ENCODE data around the gene PAK1.

PAK1 gene

GRCh38 chr11:77375107-77375506 is 98.8 kb downstream of the PAK1 start:
- peaks cover 26% of the 10 kb centered on the region for H3K36me3 ChIP-seq (ENCODE audit: insufficient read depth, low read length)
- H3K4me1 ChIP-seq (ENCODE audit: insufficient read depth, low read length) = no peaks in the 10 kb centered on the region
- no peaks in the 10 kb centered on the region for H3K9me3 ChIP-seq (ENCODE audit: control insufficient read depth, insufficient read depth, low read length)
- H3K9ac ChIP-seq (ENCODE audit: low read depth, low read length) = no peak overlapping the region

- H3K4me1 ChIP-seq (ENCODE audit: insufficient read depth, low read length) = no peaks in the 10 kb centered on the region
- H3K9ac ChIP-seq (ENCODE audit: low read depth, low read length) = no peak overlapping the region
- H3K36me3 ChIP-seq (ENCODE audit: insufficient read depth, low read length) = peaks cover 23% of the 10 kb centered on the region
- no peaks in the 10 kb centered on the region for H3K9me3 ChIP-seq (ENCODE audit: control insufficient read depth, insufficient read depth, low read length)
These were observed 99.3 kb downstream of the PAK1 start for GRCh38 chr11:77374611-77375031.

- Histone ChIP-seq H3K9ac (ENCODE audit: low read depth, low read length) (no peak overlapping the region), H3K36me3 (ENCODE audit: insufficient read depth, low read length) (peaks cover 20% of the 10 kb centered on the region), H3K4me1 (ENCODE audit: insufficient read depth, low read length) (no peaks in the 10 kb centered on the region), H3K9me3 (ENCODE audit: control insufficient read depth, insufficient read depth, low read length) (no peaks in the 10 kb centered on the region)
These were observed 99.8 kb downstream of the PAK1 start for GRCh38 chr11:77374108-77374507.

- no peaks in the 10 kb centered on the region for H3K4me1 ChIP-seq (ENCODE audit: insufficient read depth, low read length)
- no peaks in the 10 kb centered on the region for H3K9me3 ChIP-seq (ENCODE audit: control insufficient read depth, insufficient read depth, low read length)
- peaks cover 20% of the 10 kb centered on the region for H3K36me3 ChIP-seq (ENCODE audit: insufficient read depth, low read length)
- no peak overlapping the region for H3K9ac ChIP-seq (ENCODE audit: low read depth, low read length)
These were observed 101.2 kb downstream of the PAK1 start for GRCh38 chr11:77372726-77373125.

GRCh38 chr11:77371646-77372045 is 102.2 kb downstream of the PAK1 start:
- peaks cover 4% of the 10 kb centered on the region; the same call in 1 of the 2 replicates for H3K9me3 ChIP-seq (ENCODE audit: control insufficient read depth, insufficient read depth, low read length)
- H3K9ac ChIP-seq (ENCODE audit: low read depth, low read length) = no peak overlapping the region
- H3K4me1 ChIP-seq (ENCODE audit: insufficient read depth, low read length) = no peaks in the 10 kb centered on the region
- H3K36me3 ChIP-seq (ENCODE audit: insufficient read depth, low read length) = peaks cover 25% of the 10 kb centered on the region

- Histone ChIP-seq H3K9me3 (ENCODE audit: control insufficient read depth, insufficient read depth, low read length) (peaks cover 7% of the 10 kb centered on the region), H3K9ac (ENCODE audit: low read depth, low read length) (no peak overlapping the region), H3K36me3 (ENCODE audit: insufficient read depth, low read length) (peaks cover 25% of the 10 kb centered on the region), H3K4me1 (ENCODE audit: insufficient read depth, low read length) (no peaks in the 10 kb centered on the region)
These were observed 103.7 kb downstream of the PAK1 start for GRCh38 chr11:77370217-77370616.

- Histone ChIP-seq H3K36me3 (ENCODE audit: insufficient read depth, low read length) (peaks cover 20% of the 10 kb centered on the region), H3K4me1 (ENCODE audit: insufficient read depth, low read length) (no peaks in the 10 kb centered on the region), H3K9ac (ENCODE audit: low read depth, low read length) (no peak overlapping the region), H3K9me3 (ENCODE audit: control insufficient read depth, insufficient read depth, low read length) (peaks cover 16% of the 10 kb centered on the region)
These were observed 112.7 kb downstream of the PAK1 start for GRCh38 chr11:77361184-77361583.

GRCh38 chr11:77359481-77359880 is 114.4 kb downstream of the PAK1 start:
- Histone ChIP-seq H3K36me3 (ENCODE audit: insufficient read depth, low read length) (peaks cover 28% of the 10 kb centered on the region), H3K9me3 (ENCODE audit: control insufficient read depth, insufficient read depth, low read length) (peaks cover 12% of the 10 kb centered on the region; the same call in 1 of the 2 replicates), H3K4me1 (ENCODE audit: insufficient read depth, low read length) (no peaks in the 10 kb centered on the region), H3K9ac (ENCODE audit: low read depth, low read length) (no peak overlapping the region)

GRCh38 chr11:77353131-77353530 is 120.8 kb downstream of the PAK1 start:
- H3K4me1 ChIP-seq (ENCODE audit: insufficient read depth, low read length) = no peaks in the 10 kb centered on the region

GRCh38 chr11:77351281-77351886 is 122.5 kb downstream of the PAK1 start:
- Histone ChIP-seq H3K9ac (ENCODE audit: low read depth, low read length) (no peak overlapping the region), H3K9me3 (ENCODE audit: control insufficient read depth, insufficient read depth, low read length) (no peaks in the 10 kb centered on the region), H3K36me3 (ENCODE audit: insufficient read depth, low read length) (peaks cover 19% of the 10 kb centered on the region), H3K4me1 (ENCODE audit: insufficient read depth, low read length) (no peaks in the 10 kb centered on the region)

More at GRCh38 chr11:77353131-77353530, 120.8 kb downstream of the PAK1 start:
- H3K9ac ChIP-seq (ENCODE audit: low read depth, low read length) = no peak overlapping the region
- H3K36me3 ChIP-seq (ENCODE audit: insufficient read depth, low read length) = peaks cover 17% of the 10 kb centered on the region
- no peaks in the 10 kb centered on the region for H3K9me3 ChIP-seq (ENCODE audit: control insufficient read depth, insufficient read depth, low read length)

- H3K36me3 ChIP-seq (ENCODE audit: insufficient read depth, low read length) = peaks cover 25% of the 10 kb centered on the region
These were observed 125.9 kb downstream of the PAK1 start for GRCh38 chr11:77347948-77348347.

GRCh38 chr11:77346906-77347603 is 126.8 kb downstream of the PAK1 start:
- Histone ChIP-seq H3K36me3 (ENCODE audit: insufficient read depth, low read length) (peaks cover 28% of the 10 kb centered on the region), H3K9ac (ENCODE audit: low read depth, low read length) (no peak overlapping the region), H3K9me3 (ENCODE audit: control insufficient read depth, insufficient read depth, low read length) (no peaks in the 10 kb centered on the region), H3K4me1 (ENCODE audit: insufficient read depth, low read length) (no peaks in the 10 kb centered on the region)

More at GRCh38 chr11:77347948-77348347, 125.9 kb downstream of the PAK1 start:
- H3K9me3 ChIP-seq (ENCODE audit: control insufficient read depth, insufficient read depth, low read length) = no peaks in the 10 kb centered on the region
- H3K9ac ChIP-seq (ENCODE audit: low read depth, low read length) = no peak overlapping the region
- no peaks in the 10 kb centered on the region for H3K4me1 ChIP-seq (ENCODE audit: insufficient read depth, low read length)

- H3K9me3 ChIP-seq (ENCODE audit: control insufficient read depth, insufficient read depth, low read length) = no peaks in the 10 kb centered on the region
- H3K9ac ChIP-seq (ENCODE audit: low read depth, low read length) = no peak overlapping the region
- peaks cover 37% of the 10 kb centered on the region for H3K36me3 ChIP-seq (ENCODE audit: insufficient read depth, low read length)
- H3K4me1 ChIP-seq (ENCODE audit: insufficient read depth, low read length) = no peaks in the 10 kb centered on the region
These were observed 128.3 kb downstream of the PAK1 start for GRCh38 chr11:77345621-77346020.

GRCh38 chr11:77340501-77340900 is 133.4 kb downstream of the PAK1 start:
- peaks cover 43% of the 10 kb centered on the region for H3K36me3 ChIP-seq (ENCODE audit: insufficient read depth, low read length)
- H3K4me1 ChIP-seq (ENCODE audit: insufficient read depth, low read length) = no peaks in the 10 kb centered on the region
- no peak overlapping the region for H3K9ac ChIP-seq (ENCODE audit: low read depth, low read length)
- H3K9me3 ChIP-seq (ENCODE audit: control insufficient read depth, insufficient read depth, low read length) = no peaks in the 10 kb centered on the region

GRCh38 chr11:77332259-77332658 is 141.6 kb downstream of the PAK1 start:
- Histone ChIP-seq H3K36me3 (ENCODE audit: insufficient read depth, low read length) (peaks cover 37% of the 10 kb centered on the region), H3K9ac (ENCODE audit: low read depth, low read length) (no peak overlapping the region), H3K9me3 (ENCODE audit: control insufficient read depth, insufficient read depth, low read length) (peaks cover 7% of the 10 kb centered on the region), H3K4me1 (ENCODE audit: insufficient read depth, low read length) (no peaks in the 10 kb centered on the region)

Data from ES-I3 (cell line).